SU-DHL-6 (cell line): Measurements from ENCODE around the gene BMP6.

Experiments
- H2AFZ ChIP-seq: fragments of 200-600 bp; sonication (generic); 2 replicates; pipeline ENCODE4 v1.6.1; 2014; ENCODE audit warnings: low read depth, mild to moderate bottlenecking, moderate library complexity, mixed read lengths, antibody characterized with exemption, low read length; ENCODE audit not compliant: severe bottlenecking
- H3F3A ChIP-seq: fragments of 200-600 bp; shearing (Covaris generic); 2 replicates; pipeline ENCODE4 v1.6.0; 2016; ENCODE audit warnings: antibody characterized with exemption, mild to moderate bottlenecking; ENCODE audit not compliant: insufficient read depth
- H3K27ac ChIP-seq: fragments of 200-600 bp; sonication (generic); 2 replicates; pipeline ENCODE4 v1.5.1; 2016; ENCODE audit warnings: low read depth, mild to moderate bottlenecking, low read length, moderate library complexity, mixed read lengths
- H3K27me3 ChIP-seq: fragments of 200-600 bp; sonication (generic), shearing (Covaris generic); 2 replicates; pipeline ENCODE4 v1.6.0; 2014; ENCODE audit warnings: mild to moderate bottlenecking, low read length
- H3K36me3 ChIP-seq: fragments of 200-600 bp; sonication (generic); 2 replicates; pipeline ENCODE4 v1.6.1; 2014; ENCODE audit warnings: mild to moderate bottlenecking, low read length, mixed read lengths
- H3K4me2 ChIP-seq: fragments of 300-600, 200-600 bp; shearing (Covaris generic), sonication (generic); 2 replicates; pipeline ENCODE4 v1.6.0; 2014; ENCODE audit warnings: low read length, low read depth, mild to moderate bottlenecking; ENCODE audit not compliant: poor library complexity, severe bottlenecking
- H3K4me3 ChIP-seq: fragments of 200-600 bp; sonication (generic); 2 replicates; pipeline ENCODE4 v1.5.1; 2014; ENCODE audit warnings: antibody characterized with exemption, low read length, mild to moderate bottlenecking, mixed read lengths; ENCODE audit not compliant: insufficient read depth, poor library complexity, severe bottlenecking
- H3K79me2 ChIP-seq: fragments of 200-600 bp; sonication (generic); 2 replicates; pipeline ENCODE4 v1.6.1; 2014; ENCODE audit warnings: mild to moderate bottlenecking, low read length, moderate library complexity; ENCODE audit not compliant: insufficient read depth
- H3K9ac ChIP-seq: fragments of 200-600 bp; sonication (generic); 2 replicates; pipeline ENCODE4 v1.7.0; 2014; ENCODE audit warnings: mild to moderate bottlenecking, low read length
- H3K9me2 ChIP-seq: fragments of 200-600 bp; sonication (generic); replicated peaks from 2 replicates; pipeline ENCODE4 v1.6.1; 2014; ENCODE audit warnings: low read length; ENCODE audit not compliant: insufficient read depth
- H3K9me3 ChIP-seq: fragments of 200-600 bp; sonication (generic); 2 replicates; pipeline ENCODE4 v1.6.1; 2014; ENCODE audit warnings: low read length, mixed read lengths; ENCODE audit not compliant: insufficient read depth
- H4K20me1 ChIP-seq: fragments of 200-600 bp; sonication (generic); 2 replicates; pipeline ENCODE4 v1.6.1; 2014; ENCODE audit warnings: low read depth, mild to moderate bottlenecking, antibody characterized with exemption, low read length, moderate library complexity, mixed read lengths
- EZH2phosphoT487 ChIP-seq: fragments of 200-600 bp; sonication (generic), shearing (Covaris generic); conservative IDR thresholded peaks from 2 replicates; pipeline ENCODE4 v1.6.1; 2018; ENCODE audit warnings: mild to moderate bottlenecking, antibody characterized with exemption, low read length, moderate library complexity, mixed read lengths
- TF ChIP-seq, protein P1 (sequence below): fragments of 200-600 bp; sonication (generic); IDR thresholded peaks from one replicate; pipeline ENCODE4 v1.5.1; 2017; ENCODE audit warnings: antibody characterized with exemption, mild to moderate bottlenecking, low read length, moderate library complexity; ENCODE audit not compliant: insufficient read depth, poor library complexity, severe bottlenecking

The BMP6 gene

DNA sequence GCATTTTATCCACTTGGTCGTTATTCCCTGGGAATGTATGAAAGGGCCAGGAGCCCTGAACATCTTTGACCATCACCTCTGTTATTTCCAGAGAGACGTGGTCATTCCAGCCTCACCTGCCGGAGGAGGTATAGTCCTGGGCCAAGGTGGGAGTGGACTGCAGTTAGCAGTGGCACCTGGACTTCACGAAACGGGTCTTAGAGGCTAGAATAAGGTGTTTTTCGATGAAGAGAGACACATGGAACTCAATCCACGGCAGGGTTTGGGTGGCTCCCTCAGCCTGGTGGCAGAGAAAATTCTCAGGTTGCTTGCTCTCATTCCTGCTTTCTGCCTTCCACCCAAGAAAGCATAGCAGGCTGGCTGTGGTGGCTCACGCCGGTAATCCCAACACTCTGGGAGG lies 48.0 kb downstream of the BMP6 start:
- no peak overlapping the region for H2AFZ ChIP-seq
- no peak overlapping the region for H3K27ac ChIP-seq
- no peak overlapping the region for H3K4me3 ChIP-seq
- H3K79me2 ChIP-seq = no peaks in the 10 kb centered on the region
- H3K9ac ChIP-seq = no peak overlapping the region
- H3F3A ChIP-seq = no peaks in the 10 kb centered on the region
- no peaks in the 10 kb centered on the region for H3K9me2 ChIP-seq
- TF ChIP-seq EZH2phosphoT487 = no peak
- TF ChIP-seq, protein P1, sequence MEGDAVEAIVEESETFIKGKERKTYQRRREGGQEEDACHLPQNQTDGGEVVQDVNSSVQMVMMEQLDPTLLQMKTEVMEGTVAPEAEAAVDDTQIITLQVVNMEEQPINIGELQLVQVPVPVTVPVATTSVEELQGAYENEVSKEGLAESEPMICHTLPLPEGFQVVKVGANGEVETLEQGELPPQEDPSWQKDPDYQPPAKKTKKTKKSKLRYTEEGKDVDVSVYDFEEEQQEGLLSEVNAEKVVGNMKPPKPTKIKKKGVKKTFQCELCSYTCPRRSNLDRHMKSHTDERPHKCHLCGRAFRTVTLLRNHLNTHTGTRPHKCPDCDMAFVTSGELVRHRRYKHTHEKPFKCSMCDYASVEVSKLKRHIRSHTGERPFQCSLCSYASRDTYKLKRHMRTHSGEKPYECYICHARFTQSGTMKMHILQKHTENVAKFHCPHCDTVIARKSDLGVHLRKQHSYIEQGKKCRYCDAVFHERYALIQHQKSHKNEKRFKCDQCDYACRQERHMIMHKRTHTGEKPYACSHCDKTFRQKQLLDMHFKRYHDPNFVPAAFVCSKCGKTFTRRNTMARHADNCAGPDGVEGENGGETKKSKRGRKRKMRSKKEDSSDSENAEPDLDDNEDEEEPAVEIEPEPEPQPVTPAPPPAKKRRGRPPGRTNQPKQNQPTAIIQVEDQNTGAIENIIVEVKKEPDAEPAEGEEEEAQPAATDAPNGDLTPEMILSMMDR = no peak
- H4K20me1 ChIP-seq = no peaks in the 10 kb centered on the region
- H3K27me3 ChIP-seq = no peaks in the 10 kb centered on the region
- H3K4me2 ChIP-seq = no peak overlapping the region
- H3K36me3 ChIP-seq = no peaks in the 10 kb centered on the region
- no peaks in the 10 kb centered on the region for H3K9me3 ChIP-seq

DNA sequence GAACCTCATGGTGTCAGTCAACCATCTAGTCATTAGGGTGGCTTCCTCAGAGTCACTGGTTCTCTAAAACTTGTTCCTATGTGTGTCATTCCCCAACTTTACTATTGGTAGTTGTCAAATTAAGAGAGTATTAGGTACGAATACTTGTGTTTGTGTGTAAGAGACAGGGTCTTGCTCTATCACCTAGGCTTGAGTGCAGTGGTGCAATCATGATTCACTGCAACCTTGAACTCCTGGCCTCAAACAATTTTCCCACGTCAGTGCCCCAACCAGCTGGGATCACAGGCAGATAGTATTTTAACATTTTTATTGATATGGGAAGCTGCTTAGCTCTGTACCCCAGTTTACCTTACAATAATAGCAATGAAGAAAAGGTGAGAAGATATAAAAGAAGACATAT lies 50.6 kb downstream of the BMP6 start:
- Histone ChIP-seq H3K4me3 (no peak overlapping the region), H3K27ac (no peak overlapping the region), H3F3A (no peaks in the 10 kb centered on the region), H3K9me2 (no peaks in the 10 kb centered on the region), H3K9ac (no peak overlapping the region), H2AFZ (no peak overlapping the region), H3K36me3 (no peaks in the 10 kb centered on the region), H3K27me3 (no peaks in the 10 kb centered on the region), H3K9me3 (no peaks in the 10 kb centered on the region), H4K20me1 (no peaks in the 10 kb centered on the region), H3K79me2 (no peaks in the 10 kb centered on the region), H3K4me2 (no peak overlapping the region)
- TF ChIP-seq EZH2phosphoT487 = no peak
- TF ChIP-seq, protein P1 = no peak

DNA sequence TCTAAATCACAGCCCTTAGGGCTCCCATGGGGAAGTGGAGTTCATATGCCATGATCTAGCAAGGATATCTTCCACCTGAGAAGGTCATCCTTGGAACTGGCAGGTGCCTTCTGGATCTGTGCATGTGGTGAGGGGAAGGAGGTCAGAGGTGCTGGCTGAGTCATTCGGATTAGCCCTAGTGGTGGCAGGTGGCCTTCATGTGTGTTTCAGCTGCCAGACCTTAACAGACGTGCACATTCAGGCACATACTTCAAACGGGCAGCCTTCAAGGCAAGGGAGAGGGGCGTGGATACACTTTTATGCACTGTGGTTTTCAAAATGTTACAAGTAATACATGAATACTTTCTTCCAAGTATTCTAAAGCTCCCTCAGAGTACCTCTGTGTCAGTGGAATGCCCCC lies 51.2 kb downstream of the BMP6 start:
- Histone ChIP-seq H4K20me1 (no peaks in the 10 kb centered on the region), H3F3A (no peaks in the 10 kb centered on the region), H2AFZ (no peak overlapping the region), H3K27ac (no peak overlapping the region), H3K4me3 (no peak overlapping the region), H3K79me2 (no peaks in the 10 kb centered on the region), H3K9ac (no peak overlapping the region), H3K9me3 (no peaks in the 10 kb centered on the region), H3K4me2 (no peak overlapping the region), H3K27me3 (no peaks in the 10 kb centered on the region), H3K9me2 (no peaks in the 10 kb centered on the region), H3K36me3 (no peaks in the 10 kb centered on the region)
- TF ChIP-seq EZH2phosphoT487 = no peak
- TF ChIP-seq, protein P1 = no peak

DNA sequence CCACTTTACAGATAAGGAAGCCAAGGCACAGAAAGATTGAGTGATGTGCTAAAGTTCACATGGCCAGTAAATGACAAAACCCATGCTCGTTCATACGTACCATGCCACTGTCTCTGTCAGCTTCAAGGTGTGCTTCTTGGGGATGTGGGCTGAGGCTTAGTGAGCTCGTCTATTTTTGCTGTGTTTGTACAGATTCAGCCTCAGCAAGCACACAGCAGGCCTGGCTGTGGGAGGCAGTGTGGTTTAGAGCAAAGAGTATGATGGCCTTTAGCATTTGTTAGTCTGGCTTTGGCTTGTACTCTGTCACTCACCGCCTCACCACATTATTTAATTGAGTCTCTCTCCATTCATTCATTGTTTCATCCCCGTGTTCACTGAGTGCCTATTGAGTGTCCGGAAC lies 55.3 kb downstream of the BMP6 start:
- H3F3A ChIP-seq = no peaks in the 10 kb centered on the region
- H3K9me3 ChIP-seq = no peaks in the 10 kb centered on the region
- TF ChIP-seq, protein P1 = no peak
- no peak for TF ChIP-seq EZH2phosphoT487
- H3K4me2 ChIP-seq = no peak overlapping the region
- no peak overlapping the region for H3K9ac ChIP-seq
- H3K4me3 ChIP-seq = no peak overlapping the region
- H3K36me3 ChIP-seq = no peaks in the 10 kb centered on the region
- H3K27me3 ChIP-seq = no peaks in the 10 kb centered on the region
- H3K79me2 ChIP-seq = no peaks in the 10 kb centered on the region
- H3K27ac ChIP-seq = no peak overlapping the region
- no peak overlapping the region for H2AFZ ChIP-seq
- no peaks in the 10 kb centered on the region for H3K9me2 ChIP-seq
- no peaks in the 10 kb centered on the region for H4K20me1 ChIP-seq
